OCI-LY1 (cell line): Measurements from ENCODE around the gene TEN1.

ENCODE experiments used
- H2AFZ ChIP-seq: fragments of 200-600 bp; sonication (generic), shearing (Covaris generic); 2 replicates; pipeline ENCODE4 v1.6.0; 2014; ENCODE audit warnings: antibody characterized with exemption, mild to moderate bottlenecking, low read length
- H3F3A ChIP-seq: fragments of 200-600 bp; sonication (generic), shearing (Covaris generic); 2 replicates; pipeline ENCODE4 v1.6.0; 2014; ENCODE audit warnings: mild to moderate bottlenecking, antibody characterized with exemption, low read length, moderate library complexity; ENCODE audit not compliant: insufficient read depth
- H3K27ac ChIP-seq: fragments of 200-600 bp; sonication (generic); 2 replicates; pipeline ENCODE4 v1.5.1; 2014; ENCODE audit warnings: low read length, mixed run types, mild to moderate bottlenecking, low read depth; ENCODE audit not compliant: poor library complexity, severe bottlenecking
- H3K27me3 ChIP-seq: fragments of 200-600 bp; sonication (generic); 2 replicates; pipeline ENCODE4 v1.6.0; 2014; ENCODE audit warnings: antibody characterized with exemption, mild to moderate bottlenecking, low read length, moderate library complexity; ENCODE audit not compliant: insufficient read depth
- H3K36me3 ChIP-seq: fragments of 200-600 bp; sonication (generic); 2 replicates; pipeline ENCODE4 v1.6.1; 2014; ENCODE audit warnings: mild to moderate bottlenecking, antibody characterized with exemption, low read length, moderate library complexity, mixed read lengths; ENCODE audit not compliant: insufficient read depth
- H3K4me1 ChIP-seq: fragments of 200-600 bp; sonication (generic); 2 replicates; pipeline ENCODE4 v1.5.1; 2014; ENCODE audit warnings: mild to moderate bottlenecking, low read length, moderate library complexity; ENCODE audit not compliant: insufficient read depth, severe bottlenecking
- H3K4me2 ChIP-seq: fragments of 200-600 bp; sonication (generic), shearing (Covaris generic); 2 replicates; pipeline ENCODE4 v1.6.1; 2014; ENCODE audit warnings: low read length
- H3K4me3 ChIP-seq: fragments of 200-600 bp; sonication (generic); 2 replicates; pipeline ENCODE4 v1.5.1; 2014; ENCODE audit warnings: low read length, low read depth, mild to moderate bottlenecking, mixed read lengths; ENCODE audit not compliant: poor library complexity, severe bottlenecking
- H3K79me2 ChIP-seq: fragments of 200-600 bp; shearing (Covaris generic); 2 replicates; pipeline ENCODE4 v1.6.1; 2016; ENCODE audit warnings: mixed run types, low read length, mixed read lengths; ENCODE audit not compliant: insufficient read depth
- H3K9ac ChIP-seq: fragments of 200-600 bp; sonication (generic), shearing (Covaris generic); 2 replicates; pipeline ENCODE4 v1.6.1; 2014; ENCODE audit warnings: mild to moderate bottlenecking, low read length, mixed read lengths
- H3K9me2 ChIP-seq: fragments of 200-600 bp; sonication (generic), shearing (Covaris generic); 2 replicates; pipeline ENCODE4 v1.6.1; 2014; ENCODE audit warnings: low read depth, mild to moderate bottlenecking, low read length, mixed read lengths
- H3K9me3 ChIP-seq: fragments of 200-600 bp; shearing (Covaris generic); 2 replicates; pipeline ENCODE4 v1.6.1; 2014; ENCODE audit warnings: low read length, mixed read lengths
- H4K20me1 ChIP-seq: fragments of 200-600 bp; sonication (generic), shearing (Covaris generic); 2 replicates; pipeline ENCODE4 v1.6.0; 2016; ENCODE audit warnings: mild to moderate bottlenecking, low read length; ENCODE audit not compliant: insufficient read depth
- CTCF ChIP-seq: fragments of 200-600 bp; sonication (generic), shearing (Covaris generic); IDR thresholded peaks from 2 replicates; pipeline ENCODE4 v1.5.1; 2017; ENCODE audit warnings: mild to moderate bottlenecking, antibody characterized with exemption, low read length, moderate library complexity, mixed read lengths
- EZH2 ChIP-seq: fragments of 200-600 bp; sonication (generic), shearing (Covaris generic); IDR thresholded peaks from 2 replicates; pipeline ENCODE4 v1.8.0; 2017; ENCODE audit warnings: borderline replicate concordance, mixed run types, mild to moderate bottlenecking, antibody characterized with exemption, low read length, moderate library complexity, mixed read lengths

TEN1 gene

DNA sequence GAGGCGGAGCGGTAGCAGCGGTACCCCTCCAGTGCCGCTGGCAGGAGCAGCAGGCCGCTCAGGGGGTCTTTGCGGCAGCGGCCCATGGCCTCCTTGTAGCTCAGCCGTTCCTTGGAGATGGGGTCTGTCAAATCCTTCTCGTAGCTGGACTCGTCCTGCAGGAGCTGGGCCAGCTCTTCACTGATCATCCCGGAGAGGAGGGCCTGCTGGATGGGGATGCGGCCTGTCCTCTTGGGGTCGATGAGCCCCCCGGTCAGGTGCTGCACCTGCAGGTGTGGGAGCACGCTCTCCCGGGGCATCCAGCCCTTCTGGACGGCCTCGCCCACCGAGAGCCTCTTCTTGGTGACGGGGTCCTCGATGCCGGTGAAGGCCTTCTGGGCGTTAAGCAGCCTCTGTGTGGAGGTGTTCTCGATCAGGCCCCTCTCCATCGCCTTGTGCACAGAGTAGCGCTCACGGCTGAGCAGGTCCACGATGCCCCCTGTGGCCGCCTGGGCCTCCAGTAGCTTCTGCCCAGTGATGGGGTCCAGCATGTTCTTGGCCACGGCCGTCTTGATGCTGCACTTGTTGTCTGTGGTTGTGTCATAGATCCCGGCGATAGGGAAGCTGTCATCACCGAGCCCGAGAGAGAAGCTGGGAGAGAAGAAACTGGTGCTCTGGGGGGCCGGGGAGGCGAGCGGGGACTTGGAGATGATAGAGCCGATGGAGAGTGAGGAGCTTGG, 28.2 kb downstream of the TEN1 start:
- H3K79me2 ChIP-seq = no peaks in the 10 kb centered on the region
- no peak overlapping the region for H2AFZ ChIP-seq
- H3K4me3 ChIP-seq = no peak overlapping the region
- no peaks in the 10 kb centered on the region for H3K9me3 ChIP-seq
- no peak overlapping the region for H3K9ac ChIP-seq
- no peaks in the 10 kb centered on the region for H3K4me1 ChIP-seq
- H3F3A ChIP-seq = no peaks in the 10 kb centered on the region
- no peaks in the 10 kb centered on the region for H4K20me1 ChIP-seq
- H3K9me2 ChIP-seq = no peaks in the 10 kb centered on the region
- TF ChIP-seq CTCF (no peak), EZH2 (no peak)
- no peak overlapping the region for H3K27ac ChIP-seq
- no peaks in the 10 kb centered on the region for H3K36me3 ChIP-seq
- H3K27me3 ChIP-seq = peaks cover 8% of the 10 kb centered on the region; the same call in 1 of the 2 replicates
- no peak overlapping the region for H3K4me2 ChIP-seq

GRCh38 chr17:76007850-76008165, 28.8 kb downstream of the TEN1 start:
- no peak overlapping the region for H3K4me2 ChIP-seq
- TF ChIP-seq CTCF (no peak), EZH2 (no peak)

DNA sequence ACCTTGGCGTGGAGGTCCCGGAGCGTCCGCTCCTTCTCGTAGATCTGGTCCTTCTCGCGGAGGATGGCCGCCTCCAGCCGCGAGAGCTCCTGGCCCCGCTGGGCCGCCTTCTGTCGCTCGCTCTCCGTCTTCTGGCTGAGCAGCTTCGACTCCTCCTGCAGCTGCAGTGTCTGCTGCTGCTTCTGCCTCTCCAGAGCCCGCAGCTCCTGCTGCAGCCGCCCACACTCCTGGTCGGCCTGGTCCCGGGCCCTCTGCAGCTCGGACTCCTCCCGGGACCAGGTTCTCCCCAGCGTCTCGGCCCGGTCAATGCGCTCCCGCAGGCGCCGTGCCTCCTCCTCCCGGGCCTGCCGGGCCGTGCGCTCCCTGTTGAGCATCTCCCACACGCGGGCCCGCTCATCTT, 29.2 kb downstream of the TEN1 start:
- no peak overlapping the region for H3K4me3 ChIP-seq
- no peak overlapping the region for H3K4me2 ChIP-seq
- H3K9ac ChIP-seq = no peak overlapping the region
- H3K4me1 ChIP-seq = no peaks in the 10 kb centered on the region
- no peaks in the 10 kb centered on the region for H3K9me3 ChIP-seq
- no peak for TF ChIP-seq CTCF
- TF ChIP-seq EZH2 = no peak
- H4K20me1 ChIP-seq = no peaks in the 10 kb centered on the region
- no peak overlapping the region for H2AFZ ChIP-seq
- H3F3A ChIP-seq = no peaks in the 10 kb centered on the region
- peaks cover 8% of the 10 kb centered on the region; the same call in 1 of the 2 replicates for H3K27me3 ChIP-seq
- H3K27ac ChIP-seq = no peak overlapping the region
- H3K9me2 ChIP-seq = no peaks in the 10 kb centered on the region
- no peaks in the 10 kb centered on the region for H3K36me3 ChIP-seq
- no peaks in the 10 kb centered on the region for H3K79me2 ChIP-seq

More at GRCh38 chr17:76007850-76008165, 28.8 kb downstream of the TEN1 start:
- Histone ChIP-seq H3K4me1 (no peaks in the 10 kb centered on the region), H3K27me3 (peaks cover 8% of the 10 kb centered on the region; the same call in 1 of the 2 replicates), H3K9ac (no peak overlapping the region), H3K9me3 (no peaks in the 10 kb centered on the region), H3F3A (no peaks in the 10 kb centered on the region), H2AFZ (no peak overlapping the region), H3K36me3 (no peaks in the 10 kb centered on the region), H3K79me2 (no peaks in the 10 kb centered on the region), H3K4me3 (no peak overlapping the region), H4K20me1 (no peaks in the 10 kb centered on the region), H3K27ac (no peak overlapping the region), H3K9me2 (no peaks in the 10 kb centered on the region)
